Activated T-cell treated with anti-CD3 and anti-CD28 coated beads, Interleukin-2, amount 50 U/mL, for 4 hours (primary cell): ENCODE data around the gene CEMIP2. TPM values are rescaled to one million over a fixed set of nuclear protein-coding genes. Genes with fewer than 3 reads are reported as not detected.
A peak's percentile ranks its signal among the peaks of the same experiment; 100 is the strongest.

Experiments used
- ATAC-seq, 2 donors: fragments of 200-7000 bp; cut with Tn5 transposase; one replicate each; pipeline ENCODE4 v1.10.0; 2021
- DNase-seq: peaks from one replicate; pipeline ENCODE4 v3.0.0-alpha.2; 2020
- H3K27me3 Mint-ChIP-seq: one replicate; pipeline ENCODE4 v1.8.0; 2021; ENCODE audit warnings: low read depth, mixed read lengths
- H3K36me3 Mint-ChIP-seq: one replicate; pipeline ENCODE4 v1.8.0; 2022; ENCODE audit warnings: mixed read lengths; ENCODE audit not compliant: insufficient read depth
- H3K4me1 Mint-ChIP-seq: one replicate; pipeline ENCODE4 v1.8.0; 2021; ENCODE audit warnings: low read depth, mixed read lengths
- H3K4me3 Mint-ChIP-seq: one replicate; pipeline ENCODE4 v1.8.0; 2021; ENCODE audit warnings: mild to moderate bottlenecking, moderate library complexity, mixed read lengths
- H3K9me3 Mint-ChIP-seq: one replicate; pipeline ENCODE4 v1.8.0; 2021; ENCODE audit warnings: mixed read lengths
- total RNA-seq, 3 donors: library from RNA; stranded (reverse); gene quantifications; one replicate each; pipeline ENCODE4 v1.2.1, GENCODE V29; 2021

CEMIP2 gene
- total RNA-seq, 3 donors from 2014 or later: 51.1 to 71.9 (median 66.2) TPM

DNA sequence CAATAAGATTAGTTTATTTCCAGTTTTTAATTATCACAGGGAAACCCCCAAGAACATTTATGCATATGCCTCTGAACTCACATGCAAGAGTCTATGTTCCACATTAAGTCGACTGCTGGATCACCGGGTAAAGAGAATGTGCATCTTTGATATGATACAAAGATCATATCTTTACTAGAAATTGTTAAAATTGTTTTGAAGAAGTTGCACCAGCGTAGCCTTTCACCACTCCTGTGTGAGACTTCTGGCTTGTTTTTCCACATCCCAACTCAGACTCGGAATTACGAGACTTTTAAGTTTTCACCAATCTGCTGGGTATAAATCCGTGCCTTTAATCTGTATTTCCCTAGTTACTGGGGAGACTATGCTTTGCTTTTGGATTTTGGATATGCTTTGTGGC, 113.2 kb downstream of the CEMIP2 start:
- ATAC-seq (no peak), DNase-seq (no peak)
- no peaks in the 10 kb centered on the region for H3K4me1 Mint-ChIP-seq
- H3K27me3 Mint-ChIP-seq: peaks cover 1% of the 10 kb centered on the region
- peaks cover 15% of the 10 kb centered on the region for H3K9me3 Mint-ChIP-seq
- H3K36me3 Mint-ChIP-seq: no peaks in the 10 kb centered on the region
- no peak overlapping the region for H3K4me3 Mint-ChIP-seq

- no peaks in the 10 kb centered on the region for H3K36me3 Mint-ChIP-seq
- no peak overlapping the region for H3K4me3 Mint-ChIP-seq
- ATAC-seq (no peak), DNase-seq (no peak)
- peaks cover 5% of the 10 kb centered on the region for H3K27me3 Mint-ChIP-seq
- H3K9me3 Mint-ChIP-seq: peaks cover 7% of the 10 kb centered on the region
- peaks cover 6% of the 10 kb centered on the region for H3K4me1 Mint-ChIP-seq
Observed at GRCh38 chr9:71652480-71652879, 115.8 kb downstream of the CEMIP2 start.

DNA sequence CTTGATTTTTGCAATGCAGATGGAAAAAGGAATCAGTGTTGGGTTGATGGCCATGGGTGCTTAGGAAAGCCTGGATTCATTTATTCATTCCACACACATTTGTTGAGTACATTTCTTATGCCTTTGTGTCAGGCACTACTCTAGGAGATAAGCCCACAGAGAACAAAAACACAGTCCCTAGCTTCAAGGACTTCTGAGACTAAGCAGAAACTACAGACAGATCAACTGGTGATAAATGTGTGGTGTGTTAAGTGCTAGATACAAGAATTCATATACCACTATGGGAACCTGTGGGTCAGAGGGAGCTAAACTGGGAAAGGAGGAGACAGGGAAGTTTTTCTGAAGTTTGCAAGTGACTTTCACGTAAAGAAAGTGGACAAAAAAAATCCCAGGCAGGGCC, 119.9 kb downstream of the CEMIP2 start:
- peaks cover 15% of the 10 kb centered on the region for H3K4me1 Mint-ChIP-seq

GRCh38 chr9:71647094-71647591, 121.2 kb downstream of the CEMIP2 start:
- Mint-ChIP-seq H3K9me3 (no peaks in the 10 kb centered on the region), H3K36me3 (no peaks in the 10 kb centered on the region), H3K4me3 (peak overlapping the region; percentile 29), H3K27me3 (peaks cover 4% of the 10 kb centered on the region), H3K4me1 (peaks cover 15% of the 10 kb centered on the region)
- no peak for DNase-seq
- ATAC-seq: no peak

More for the DNA sequence above, 119.9 kb downstream of the CEMIP2 start:
- no peak for ATAC-seq
- Mint-ChIP-seq H3K27me3 (peaks cover 4% of the 10 kb centered on the region), H3K36me3 (no peaks in the 10 kb centered on the region), H3K9me3 (no peaks in the 10 kb centered on the region), H3K4me3 (no peak overlapping the region)
- no peak for DNase-seq

- H3K27me3 Mint-ChIP-seq: peaks cover 4% of the 10 kb centered on the region
- peaks cover 15% of the 10 kb centered on the region for H3K4me1 Mint-ChIP-seq
- ATAC-seq: no peak
- no peak overlapping the region for H3K4me3 Mint-ChIP-seq
- H3K36me3 Mint-ChIP-seq: no peaks in the 10 kb centered on the region
- H3K9me3 Mint-ChIP-seq: no peaks in the 10 kb centered on the region
- DNase-seq: no peak
Observed at GRCh38 chr9:71646131-71646530, 122.2 kb downstream of the CEMIP2 start.

DNA sequence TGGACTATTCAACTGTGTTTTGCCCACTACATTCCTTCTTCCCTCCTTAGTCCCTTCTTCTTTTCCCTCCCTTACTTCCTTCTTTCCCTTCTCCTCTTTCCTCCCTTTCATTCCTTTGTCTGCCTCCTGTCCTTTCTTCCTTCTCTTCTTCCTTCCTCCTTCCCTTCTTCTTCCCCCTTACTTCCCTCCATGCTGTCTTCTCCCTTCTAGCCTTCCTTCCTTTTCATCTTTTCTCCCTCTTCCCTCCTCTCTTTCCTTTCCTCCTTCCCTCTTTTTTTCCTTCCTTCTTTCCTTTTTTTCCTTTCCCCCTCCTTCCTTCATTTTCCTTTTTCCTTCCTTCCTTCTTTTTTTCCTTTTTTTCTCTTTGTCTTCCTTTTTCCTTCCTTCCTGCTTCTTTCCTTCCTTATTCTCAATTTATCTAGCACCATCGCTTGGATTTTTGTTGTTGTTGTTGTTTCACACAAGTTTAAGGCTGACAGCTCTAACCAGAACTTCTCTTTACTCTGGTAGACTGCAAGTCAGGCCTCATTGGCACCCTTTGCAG, 123.4 kb downstream of the CEMIP2 start:
- no peaks in the 10 kb centered on the region for H3K36me3 Mint-ChIP-seq
- H3K9me3 Mint-ChIP-seq: no peaks in the 10 kb centered on the region
- ATAC-seq (no peak), DNase-seq (no peak)
- no peak overlapping the region for H3K4me3 Mint-ChIP-seq
- H3K4me1 Mint-ChIP-seq: peaks cover 19% of the 10 kb centered on the region
- peaks cover 4% of the 10 kb centered on the region for H3K27me3 Mint-ChIP-seq

DNA sequence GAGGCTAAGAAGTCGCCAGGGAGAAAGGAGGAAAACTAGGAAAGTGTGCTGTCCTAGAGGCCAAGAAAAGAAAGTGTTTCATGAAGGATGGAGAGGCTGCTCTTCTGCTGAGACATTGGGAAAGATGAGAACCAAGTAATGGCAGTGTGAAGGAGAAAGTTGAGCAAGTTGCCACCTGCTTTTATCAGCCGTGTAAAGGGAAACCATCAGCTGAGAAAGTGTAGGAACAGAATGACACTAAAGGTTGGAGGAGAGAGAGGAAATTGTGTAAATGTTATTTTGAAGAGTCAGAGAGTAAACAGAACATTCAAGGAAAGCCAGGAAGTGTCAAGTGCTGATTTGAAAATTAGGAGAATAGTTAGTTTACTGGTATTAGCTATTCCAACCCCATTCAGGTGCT, 125.0 kb downstream of the CEMIP2 start:
- no peaks in the 10 kb centered on the region for H3K36me3 Mint-ChIP-seq
- ATAC-seq: no peak
- no peak overlapping the region for H3K4me3 Mint-ChIP-seq
- peaks cover 34% of the 10 kb centered on the region for H3K4me1 Mint-ChIP-seq
- no peak for DNase-seq
- H3K27me3 Mint-ChIP-seq: no peaks in the 10 kb centered on the region
- no peaks in the 10 kb centered on the region for H3K9me3 Mint-ChIP-seq

DNA sequence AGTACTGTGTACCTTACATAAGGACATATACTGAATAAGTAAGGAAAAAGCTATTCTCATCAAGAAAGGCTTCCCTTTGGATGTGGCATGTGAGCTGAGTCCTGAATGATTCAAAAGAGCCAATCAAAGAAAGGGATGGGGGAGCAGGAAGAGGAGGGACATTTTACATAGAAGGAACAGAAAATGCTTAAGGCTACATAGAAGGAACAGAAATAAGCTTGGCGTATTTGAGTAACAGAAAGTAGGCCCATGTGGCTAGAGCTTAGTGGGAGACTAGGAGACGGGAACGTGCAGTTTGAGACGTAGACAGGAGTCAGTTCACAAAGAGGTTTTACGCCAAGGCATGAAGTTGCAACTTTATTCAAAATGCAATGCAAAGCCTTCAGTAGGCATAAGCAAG, 126.3 kb downstream of the CEMIP2 start:
- Mint-ChIP-seq H3K4me3 (no peak overlapping the region), H3K4me1 (peaks cover 30% of the 10 kb centered on the region), H3K36me3 (no peaks in the 10 kb centered on the region), H3K27me3 (no peaks in the 10 kb centered on the region), H3K9me3 (no peaks in the 10 kb centered on the region)
- DNase-seq (no peak), ATAC-seq (no peak)

GRCh38 chr9:71638627-71639026, 129.7 kb downstream of the CEMIP2 start:
- Mint-ChIP-seq H3K9me3 (no peaks in the 10 kb centered on the region), H3K4me3 (peak overlapping the region; percentile 43), H3K36me3 (no peaks in the 10 kb centered on the region), H3K27me3 (no peaks in the 10 kb centered on the region), H3K4me1 (peaks cover 25% of the 10 kb centered on the region)
- no peak for DNase-seq
- ATAC-seq: no peak

DNA sequence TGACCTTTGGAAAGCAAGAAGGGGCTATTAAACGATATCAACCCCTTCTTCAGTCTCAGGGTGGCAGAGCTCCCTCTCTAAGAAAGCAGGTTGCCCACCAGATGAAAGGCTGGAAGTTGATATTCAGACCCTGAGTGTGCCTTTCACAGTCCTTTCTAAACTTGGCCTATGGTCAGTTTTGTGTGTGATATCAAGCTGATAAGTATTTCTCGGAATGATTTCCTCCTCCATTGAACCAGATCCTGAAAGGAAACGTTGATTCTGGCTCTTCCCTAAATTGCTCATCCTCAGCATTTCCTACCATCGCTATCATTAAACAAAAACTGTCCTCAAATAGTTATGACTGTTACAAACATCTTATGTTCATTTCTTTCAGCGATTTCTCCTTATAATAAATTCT, 130.4 kb downstream of the CEMIP2 start:
- DNase-seq (no peak), ATAC-seq (no peak)
- Mint-ChIP-seq H3K4me3 (no peak overlapping the region), H3K36me3 (no peaks in the 10 kb centered on the region), H3K4me1 (peaks cover 25% of the 10 kb centered on the region), H3K27me3 (no peaks in the 10 kb centered on the region), H3K9me3 (no peaks in the 10 kb centered on the region)

DNA sequence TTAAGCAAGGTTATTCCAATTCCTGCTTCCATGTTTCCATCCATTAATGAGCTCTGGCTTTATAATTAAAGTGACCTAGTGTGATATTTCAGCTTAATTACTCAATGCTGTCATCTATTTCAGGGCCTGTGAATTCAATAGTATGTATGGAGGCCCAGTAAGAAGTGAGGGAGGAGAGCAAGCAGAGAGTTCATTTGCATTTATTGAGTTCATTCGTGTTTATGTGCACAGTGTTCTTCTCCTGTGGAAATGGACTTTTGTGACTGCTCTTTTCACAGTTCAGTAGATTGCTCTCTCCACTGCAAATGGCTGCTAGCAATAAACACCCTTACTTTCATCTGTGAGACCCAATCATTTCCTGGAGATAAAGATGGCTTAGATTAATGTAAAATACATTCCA, 130.9 kb downstream of the CEMIP2 start:
- ATAC-seq (no peak), DNase-seq (no peak)
- no peak overlapping the region for H3K4me3 Mint-ChIP-seq
- no peaks in the 10 kb centered on the region for H3K36me3 Mint-ChIP-seq
- no peaks in the 10 kb centered on the region for H3K9me3 Mint-ChIP-seq
- no peaks in the 10 kb centered on the region for H3K27me3 Mint-ChIP-seq
- peaks cover 25% of the 10 kb centered on the region for H3K4me1 Mint-ChIP-seq

DNA sequence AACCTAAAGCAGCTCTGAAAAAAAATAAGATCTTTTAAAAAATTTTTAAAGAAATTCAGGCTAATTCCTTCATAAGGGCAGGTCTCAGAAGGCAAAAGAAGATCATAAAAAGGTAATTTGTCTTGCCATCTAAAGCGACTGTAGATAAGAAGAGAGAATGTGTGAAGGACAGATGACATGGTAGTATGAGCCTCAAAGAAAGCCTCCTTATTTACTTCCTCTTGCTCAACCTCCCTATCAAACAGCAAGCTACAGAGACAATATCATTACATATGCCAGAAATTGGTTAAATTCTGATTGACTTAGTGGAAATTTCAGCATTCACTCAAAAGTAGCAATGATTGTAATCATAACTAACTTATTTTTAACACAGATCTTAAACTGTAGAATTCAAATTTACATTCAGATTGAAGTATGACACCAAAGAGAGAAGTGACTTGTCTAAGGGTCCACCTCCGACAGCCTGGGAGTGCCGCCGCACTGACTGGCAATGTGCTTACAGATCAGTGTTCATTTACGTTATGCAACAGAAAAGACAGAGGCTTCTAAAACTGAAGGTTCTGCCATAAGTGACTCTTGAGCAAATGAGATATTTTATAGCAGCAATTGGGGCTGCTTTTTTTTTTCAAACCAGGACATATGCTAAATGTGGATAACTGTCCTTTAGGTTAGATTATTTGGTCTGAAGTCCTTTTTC, 132.0 kb downstream of the CEMIP2 start:
- Mint-ChIP-seq H3K27me3 (no peaks in the 10 kb centered on the region), H3K36me3 (no peaks in the 10 kb centered on the region), H3K9me3 (no peaks in the 10 kb centered on the region), H3K4me3 (no peak overlapping the region), H3K4me1 (peaks cover 25% of the 10 kb centered on the region)
- DNase-seq (no peak), ATAC-seq (no peak)

DNA sequence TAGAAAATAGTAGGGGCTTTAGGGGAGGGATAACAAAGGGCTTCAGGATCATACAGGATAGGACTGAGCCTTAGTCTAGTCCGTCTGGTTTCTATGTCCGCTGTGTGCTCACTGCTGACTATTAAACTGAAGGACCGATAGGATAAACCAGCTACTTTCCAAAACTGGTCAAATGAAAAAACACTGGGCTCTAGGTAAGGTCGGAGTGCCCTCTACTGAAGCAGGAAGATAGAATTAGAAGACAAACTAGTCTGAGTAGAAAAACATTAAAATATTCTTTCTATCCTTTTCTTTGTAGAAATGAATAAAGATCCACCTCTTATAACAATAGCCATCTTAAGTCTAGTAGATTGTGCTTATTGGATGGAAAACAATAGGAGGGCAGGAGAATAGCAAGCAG, 133.6 kb downstream of the CEMIP2 start:
- H3K4me1 Mint-ChIP-seq: peaks cover 21% of the 10 kb centered on the region
- no peak for ATAC-seq
- no peaks in the 10 kb centered on the region for H3K27me3 Mint-ChIP-seq
- H3K9me3 Mint-ChIP-seq: no peaks in the 10 kb centered on the region
- no peaks in the 10 kb centered on the region for H3K36me3 Mint-ChIP-seq
- H3K4me3 Mint-ChIP-seq: no peak overlapping the region
- no peak for DNase-seq
